NCI-H1417 treated with DMSO at 0.1 percent for 48 hours (cell line): Measurements from ENCODE around the gene FURIN.
"Not testable (repeated sequence)": the region's sequence is repeated elsewhere in the genome, so short reads cannot be mapped to it uniquely, and the experiment has no call there.

ENCODE experiments used
- DNase-seq: peaks from one replicate; lab custom pipeline; 2025; lab: John Stamatoyannopoulos, UW

Gene FURIN

DNA sequence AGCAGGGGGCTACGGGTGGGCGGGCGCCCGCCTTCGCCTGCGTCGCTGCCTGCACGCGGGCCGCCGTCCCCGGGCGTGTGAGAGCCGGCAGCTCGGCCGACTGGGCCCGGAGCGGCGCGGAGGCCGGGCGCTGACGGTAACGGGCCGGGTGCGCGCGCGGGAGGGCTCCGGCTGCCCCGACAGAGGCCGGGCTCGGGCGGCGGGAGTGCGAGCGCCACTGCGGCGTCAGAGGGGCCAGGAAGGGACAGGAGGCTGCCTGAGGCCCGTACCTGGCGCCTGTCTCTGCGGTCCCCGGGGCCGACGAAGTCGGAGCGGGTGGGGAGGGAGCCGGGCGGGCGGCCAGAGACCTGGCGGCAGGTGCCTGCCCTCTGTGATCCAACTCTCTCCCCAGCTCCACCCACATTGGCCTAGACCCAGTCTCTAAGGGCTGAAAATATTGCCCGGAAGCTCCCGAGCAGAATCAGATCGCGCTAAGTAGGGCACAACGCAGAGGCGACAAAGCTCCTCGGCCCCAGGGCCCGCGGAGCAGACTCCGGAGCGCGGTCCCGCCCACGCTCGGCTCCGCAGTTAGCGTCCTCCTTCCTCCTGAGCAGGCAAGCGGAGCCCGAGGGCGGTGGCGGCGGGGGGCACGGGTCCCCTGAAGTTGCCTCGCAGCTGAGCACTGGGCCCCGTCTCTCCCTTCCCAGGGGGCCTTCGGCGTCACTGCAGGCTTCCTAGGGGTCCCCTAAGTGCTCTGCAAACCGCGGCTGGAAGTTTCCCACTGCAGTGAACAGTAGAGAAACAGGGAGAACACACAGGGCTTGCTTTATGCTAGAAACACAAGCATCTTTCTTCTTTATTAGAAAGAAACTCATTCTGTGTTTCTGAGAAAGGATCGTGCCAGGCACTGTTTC, 34.7 kb downstream of the FURIN start, which contains the start of gene MAN2A2:
TSS of gene MAN2A2 (plus strand) at position 463 of the 893 bp plus-strand sequence. CDS start 906 bp downstream, outside the sequence.
- DNase-seq: peak; percentile 19

DNA sequence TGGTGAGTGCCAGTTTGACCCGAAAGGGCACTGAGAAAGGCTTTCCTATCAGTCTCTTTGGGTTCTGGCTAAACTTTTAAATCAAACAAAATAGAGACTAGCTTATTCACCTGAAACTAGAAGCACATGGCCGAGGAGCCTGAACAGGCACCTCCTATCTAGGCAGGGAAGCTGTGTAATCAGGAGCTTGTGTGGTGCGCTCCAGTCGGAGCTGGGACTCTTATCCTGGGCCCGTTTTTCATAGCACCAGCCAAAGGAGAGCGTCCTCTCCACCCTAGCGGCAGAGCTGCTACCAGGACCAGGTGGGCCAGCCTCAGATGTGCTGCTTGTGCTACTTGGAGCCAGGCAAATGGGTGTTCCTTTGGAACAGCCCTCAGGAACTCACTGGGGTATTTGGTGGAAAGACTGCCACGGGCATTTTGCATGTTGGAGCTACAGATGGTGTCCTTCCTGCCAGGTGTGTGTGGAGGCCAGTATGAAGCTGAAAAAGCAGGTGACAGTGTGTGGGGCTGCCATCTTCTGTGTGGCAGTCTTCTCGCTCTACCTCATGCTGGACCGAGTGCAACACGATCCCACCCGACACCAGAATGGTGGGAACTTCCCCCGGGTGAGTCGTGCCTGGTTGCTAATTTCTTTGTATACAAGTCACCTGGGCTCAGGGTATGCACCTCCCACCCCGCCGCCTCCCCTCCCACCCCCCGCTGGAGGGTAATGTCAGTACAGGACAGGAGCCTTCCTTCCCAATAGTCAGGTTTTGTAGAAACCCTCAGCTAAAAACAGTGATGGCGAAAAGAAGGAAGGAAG, 35.5 kb downstream of the FURIN start:
- DNase-seq: no peak

DNA sequence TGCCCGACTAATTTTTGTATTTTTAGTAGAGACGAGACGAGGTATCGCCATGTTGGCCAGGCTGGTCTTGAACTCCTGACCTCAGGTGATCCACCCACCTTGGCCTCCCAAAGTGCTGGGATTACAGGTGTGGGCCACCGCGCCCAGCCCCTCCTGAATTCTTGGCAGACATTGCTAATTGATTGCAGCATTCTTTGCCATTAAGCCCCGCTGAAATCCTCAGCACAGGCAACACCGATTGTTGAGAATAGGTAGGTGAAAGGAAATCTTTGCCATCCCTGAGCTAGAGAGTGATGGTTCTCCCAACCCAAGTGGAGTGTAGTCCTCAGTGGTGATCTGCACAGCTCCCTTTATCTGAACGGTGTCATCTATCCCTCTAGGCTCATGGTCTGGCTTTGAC, 36.4 kb downstream of the FURIN start:
- no peak for DNase-seq

DNA sequence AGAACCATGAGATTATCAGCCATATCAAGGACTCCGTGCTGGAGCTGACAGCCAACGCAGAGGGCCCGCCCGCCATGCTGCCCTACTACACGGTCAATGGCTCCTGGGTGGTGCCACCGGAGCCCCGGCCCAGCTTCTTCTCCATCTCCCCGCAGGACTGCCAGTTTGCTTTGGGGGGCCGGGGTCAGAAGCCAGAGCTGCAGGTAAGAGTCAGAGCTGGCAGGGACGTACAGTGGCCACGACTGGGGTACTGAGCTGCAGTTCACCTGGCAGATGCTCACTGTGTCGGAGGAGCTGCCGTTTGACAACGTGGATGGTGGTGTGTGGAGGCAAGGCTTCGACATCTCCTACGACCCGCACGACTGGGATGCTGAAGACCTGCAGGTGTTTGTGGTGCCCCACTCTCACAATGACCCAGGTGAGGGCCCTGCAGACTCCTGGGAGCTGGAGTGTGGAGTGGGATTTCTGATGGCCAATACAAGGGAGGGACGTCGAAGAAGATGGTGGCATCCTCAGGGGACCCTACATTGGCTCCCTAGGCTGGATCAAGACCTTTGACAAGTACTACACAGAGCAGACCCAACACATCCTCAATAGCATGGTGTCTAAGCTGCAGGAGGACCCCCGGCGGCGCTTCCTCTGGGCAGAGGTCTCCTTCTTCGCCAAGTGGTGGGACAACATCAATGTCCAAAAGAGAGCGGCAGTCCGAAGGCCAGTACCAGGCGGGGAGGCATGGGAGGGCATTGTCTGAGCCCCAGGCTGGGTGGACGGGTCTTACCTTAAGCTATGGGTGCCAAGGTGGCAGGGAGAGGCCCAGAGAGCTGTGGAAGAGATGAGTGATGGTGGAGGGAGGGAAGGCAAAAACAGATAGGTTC, 37.2 kb downstream of the FURIN start:
- DNase-seq: no peak

DNA sequence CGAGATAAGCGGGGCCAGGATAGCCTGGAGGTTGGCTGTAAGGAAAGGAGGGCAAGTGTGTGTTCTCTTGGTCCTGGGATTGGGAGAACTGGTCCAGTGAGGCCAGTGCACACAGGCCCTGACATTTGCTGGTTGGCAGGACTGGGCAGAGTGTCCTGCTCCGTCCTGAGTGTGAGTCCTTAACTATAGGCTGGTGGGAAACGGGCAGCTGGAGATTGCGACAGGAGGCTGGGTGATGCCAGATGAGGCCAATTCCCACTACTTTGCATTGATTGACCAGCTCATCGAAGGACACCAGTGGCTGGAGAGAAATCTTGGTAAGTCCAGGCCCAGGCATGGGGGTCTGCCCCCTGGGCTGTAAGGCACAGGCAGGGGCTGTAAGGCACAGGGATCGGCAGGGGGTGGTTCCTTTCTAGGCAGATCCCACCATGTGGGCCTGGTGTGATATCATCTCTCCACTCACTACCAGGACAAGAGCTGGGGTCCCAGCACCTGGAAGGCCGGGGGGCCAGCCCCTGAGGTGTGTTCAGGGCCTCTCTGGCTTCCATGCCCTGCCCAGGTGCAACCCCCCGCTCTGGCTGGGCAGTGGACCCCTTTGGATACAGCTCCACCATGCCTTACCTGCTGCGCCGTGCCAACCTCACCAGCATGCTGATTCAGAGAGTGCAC, 37.9 kb downstream of the FURIN start:
- DNase-seq: no peak

DNA sequence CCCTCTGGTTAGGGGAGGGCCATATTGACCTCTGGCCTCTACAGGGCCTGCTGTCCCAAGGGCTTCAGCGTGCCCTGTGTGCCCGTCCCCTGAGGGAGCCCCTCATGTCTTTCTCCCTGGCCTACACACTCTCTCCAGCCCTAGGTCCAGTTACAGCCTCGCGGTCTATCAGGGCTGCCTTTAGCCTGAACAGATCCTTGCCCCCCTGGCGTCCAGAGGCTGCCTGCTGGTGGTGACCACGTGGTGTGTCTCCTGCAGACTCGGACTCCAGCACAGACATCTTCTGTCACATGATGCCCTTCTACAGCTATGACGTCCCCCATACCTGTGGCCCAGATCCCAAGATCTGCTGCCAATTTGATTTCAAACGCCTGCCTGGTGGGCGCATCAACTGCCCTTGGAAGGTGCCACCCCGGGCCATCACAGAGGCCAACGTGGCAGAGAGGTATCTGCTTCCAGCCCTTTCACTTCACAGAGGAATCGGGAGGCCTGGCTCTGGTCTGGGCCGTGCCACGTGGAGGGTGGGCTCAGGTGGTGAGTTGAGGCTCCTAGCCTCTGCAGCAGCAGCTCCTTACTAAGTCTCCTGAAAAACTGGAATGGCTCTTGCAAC, 38.8 kb downstream of the FURIN start:
- DNase-seq: no peak

DNA sequence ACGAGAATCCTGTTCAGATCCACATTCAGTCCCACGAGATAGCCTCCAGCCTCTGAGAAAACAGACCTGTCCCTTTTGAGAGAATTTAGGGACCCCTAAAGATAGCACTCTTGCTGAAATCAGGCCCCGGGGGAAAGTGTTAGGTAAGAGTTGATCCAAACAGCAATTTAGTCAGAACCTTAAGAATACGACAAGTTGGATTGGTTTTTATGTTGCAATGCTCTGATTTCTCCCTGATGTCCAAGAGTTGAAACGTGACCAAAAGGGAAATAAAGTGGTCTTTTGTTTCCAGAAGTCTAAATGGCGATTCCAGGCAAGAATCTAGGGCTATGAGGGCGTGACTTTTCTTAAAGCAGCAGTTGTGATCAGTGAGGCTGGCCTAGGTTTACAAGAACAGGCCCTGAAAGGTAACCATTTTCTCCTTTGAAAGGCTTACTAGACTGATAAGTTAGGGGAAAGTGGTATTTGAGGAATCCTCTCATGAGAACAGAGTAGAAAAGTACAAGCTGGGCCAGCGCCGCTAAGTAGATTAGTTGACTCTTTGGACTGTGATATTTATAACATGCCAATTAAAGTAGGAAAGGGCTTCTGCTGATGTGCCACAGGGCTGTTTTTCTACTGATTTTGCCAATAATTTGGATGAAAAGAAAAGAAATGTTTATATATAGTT, 39.6 kb downstream of the FURIN start:
- DNase-seq: no peak

DNA sequence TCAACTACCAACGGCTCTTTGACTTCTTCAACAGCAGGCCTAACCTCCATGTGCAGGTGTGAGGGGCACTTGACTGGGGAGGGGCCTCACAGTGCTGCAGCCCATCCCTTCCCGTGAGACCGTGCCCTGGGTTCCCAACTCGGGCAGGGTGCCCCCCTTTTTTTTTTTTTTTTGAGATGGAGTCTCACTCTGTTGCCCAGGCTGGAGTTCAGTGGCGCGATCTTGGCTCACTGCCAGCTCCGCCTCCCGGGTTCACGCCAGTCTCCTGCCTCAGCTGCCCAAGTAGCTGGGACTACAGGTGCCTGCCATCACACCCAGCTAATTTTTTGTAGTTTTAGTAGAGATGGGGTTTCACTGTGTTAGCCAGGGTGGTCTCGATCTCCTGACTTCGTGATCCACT, 41.1 kb downstream of the FURIN start:
- not testable (repeated sequence) for DNase-seq

DNA sequence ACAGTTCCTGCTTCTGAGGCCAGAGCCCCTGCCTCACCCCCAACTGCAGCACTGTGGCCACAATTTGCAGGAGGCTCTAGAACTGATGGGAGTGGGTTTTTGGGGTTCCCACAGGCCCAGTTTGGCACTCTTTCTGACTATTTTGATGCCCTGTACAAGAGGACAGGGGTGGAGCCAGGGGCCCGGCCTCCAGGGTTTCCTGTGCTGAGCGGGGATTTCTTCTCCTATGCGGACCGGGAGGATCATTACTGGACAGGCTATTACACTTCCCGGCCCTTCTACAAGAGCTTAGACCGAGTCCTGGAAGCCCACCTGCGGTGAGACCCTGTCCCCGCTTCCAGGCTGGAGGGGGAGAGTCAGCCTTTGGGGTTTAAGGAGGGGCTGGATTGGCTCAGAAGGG, 41.6 kb downstream of the FURIN start:
- no peak for DNase-seq

DNA sequence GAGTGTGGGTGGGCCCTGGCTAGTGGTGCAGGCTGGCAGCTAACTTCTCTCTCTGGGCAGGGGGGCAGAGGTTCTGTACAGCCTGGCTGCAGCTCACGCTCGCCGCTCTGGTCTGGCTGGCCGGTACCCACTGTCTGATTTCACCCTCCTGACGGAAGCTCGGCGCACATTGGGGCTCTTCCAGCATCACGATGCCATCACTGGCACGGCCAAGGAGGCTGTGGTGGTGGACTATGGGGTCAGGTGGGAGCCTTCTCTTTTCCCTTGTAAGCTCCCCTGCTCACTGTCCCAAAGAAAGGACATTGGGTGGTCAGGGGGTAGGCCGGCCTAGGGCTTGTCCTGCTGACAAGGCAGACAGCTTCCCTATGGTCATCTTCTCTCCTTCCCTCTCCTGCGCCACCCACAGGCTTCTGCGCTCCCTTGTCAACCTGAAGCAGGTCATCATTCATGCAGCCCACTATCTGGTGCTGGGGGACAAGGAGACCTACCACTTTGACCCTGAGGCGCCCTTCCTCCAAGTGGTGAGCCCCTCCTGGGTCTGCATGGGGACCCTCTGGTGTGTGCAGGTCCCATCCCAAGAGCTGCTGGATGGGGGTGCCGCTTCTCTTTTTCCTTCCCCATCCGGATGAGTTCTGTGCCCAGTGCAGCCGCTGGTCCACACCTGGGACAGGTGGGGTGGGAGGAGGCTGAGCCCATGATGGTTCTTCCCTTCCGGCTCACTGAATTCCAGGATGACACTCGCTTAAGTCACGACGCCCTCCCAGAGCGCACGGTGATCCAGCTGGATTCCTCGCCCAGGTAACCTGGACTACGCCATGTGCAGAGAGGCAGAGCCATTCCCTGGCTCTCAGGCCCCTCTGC, 42.3 kb downstream of the FURIN start:
- no peak for DNase-seq

DNA sequence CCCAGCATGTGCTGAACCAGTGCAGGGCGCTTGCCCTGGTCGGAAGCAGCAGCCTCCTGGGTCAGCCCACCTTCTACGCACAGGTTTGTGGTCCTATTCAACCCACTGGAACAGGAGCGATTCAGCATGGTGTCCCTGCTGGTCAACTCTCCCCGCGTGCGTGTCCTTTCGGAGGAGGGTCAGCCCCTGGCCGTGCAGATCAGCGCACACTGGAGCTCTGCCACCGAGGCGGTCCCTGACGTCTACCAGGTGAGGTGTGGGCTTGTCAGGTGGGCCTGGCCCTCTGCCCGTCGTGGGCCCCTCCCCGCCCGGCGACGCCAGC, 42.9 kb downstream of the FURIN start:
- DNase-seq: no peak

DNA sequence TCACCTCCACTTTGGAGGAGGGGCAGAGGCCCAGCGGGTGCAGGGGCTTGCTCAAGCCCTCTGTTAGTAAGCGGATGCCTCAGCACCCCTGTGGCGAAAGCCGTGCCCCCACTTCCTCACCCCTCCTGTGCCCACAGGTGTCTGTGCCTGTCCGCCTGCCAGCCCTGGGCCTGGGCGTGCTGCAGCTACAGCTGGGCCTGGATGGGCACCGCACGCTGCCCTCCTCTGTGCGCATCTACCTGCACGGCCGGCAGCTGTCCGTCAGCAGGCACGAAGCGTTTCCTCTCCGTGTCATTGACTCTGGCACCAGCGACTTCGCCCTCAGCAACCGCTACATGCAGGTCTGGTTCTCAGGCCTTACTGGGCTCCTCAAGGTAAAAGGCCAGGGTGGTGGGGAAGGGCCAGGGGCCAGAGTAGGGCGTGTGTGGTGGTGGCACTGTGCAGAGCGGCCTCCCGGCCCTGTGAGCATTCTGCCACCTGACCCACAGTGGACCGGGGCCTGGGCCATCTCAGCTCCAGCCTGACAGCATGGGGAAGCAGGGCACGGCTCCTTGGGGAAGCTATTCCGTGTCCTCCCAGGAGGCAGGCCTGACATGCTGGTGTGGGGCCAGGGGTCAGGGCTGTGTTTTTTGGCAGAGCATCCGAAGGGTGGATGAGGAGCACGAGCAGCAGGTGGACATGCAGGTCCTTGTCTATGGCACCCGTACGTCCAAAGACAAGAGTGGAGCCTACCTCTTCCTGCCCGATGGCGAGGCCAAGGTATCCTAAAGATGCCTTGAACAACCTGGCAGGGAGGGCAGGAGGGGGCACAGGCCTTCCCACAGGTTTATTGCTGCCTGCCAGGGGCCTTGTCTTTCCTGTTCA, 43.8 kb downstream of the FURIN start:
- no peak for DNase-seq

DNA sequence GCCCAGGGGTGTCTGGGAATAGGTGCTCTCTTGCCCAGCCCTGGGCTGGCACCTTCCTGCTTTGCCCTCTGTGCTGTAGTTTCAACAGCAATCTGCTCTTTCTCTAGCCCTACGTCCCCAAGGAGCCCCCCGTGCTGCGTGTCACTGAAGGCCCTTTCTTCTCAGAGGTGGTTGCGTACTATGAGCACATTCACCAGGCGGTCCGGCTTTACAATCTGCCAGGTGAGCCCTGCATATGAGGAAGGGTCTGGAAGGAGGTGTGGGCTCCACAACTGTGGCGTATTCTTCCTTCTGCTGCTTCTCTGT, 44.3 kb downstream of the FURIN start:
- DNase-seq: no peak

DNA sequence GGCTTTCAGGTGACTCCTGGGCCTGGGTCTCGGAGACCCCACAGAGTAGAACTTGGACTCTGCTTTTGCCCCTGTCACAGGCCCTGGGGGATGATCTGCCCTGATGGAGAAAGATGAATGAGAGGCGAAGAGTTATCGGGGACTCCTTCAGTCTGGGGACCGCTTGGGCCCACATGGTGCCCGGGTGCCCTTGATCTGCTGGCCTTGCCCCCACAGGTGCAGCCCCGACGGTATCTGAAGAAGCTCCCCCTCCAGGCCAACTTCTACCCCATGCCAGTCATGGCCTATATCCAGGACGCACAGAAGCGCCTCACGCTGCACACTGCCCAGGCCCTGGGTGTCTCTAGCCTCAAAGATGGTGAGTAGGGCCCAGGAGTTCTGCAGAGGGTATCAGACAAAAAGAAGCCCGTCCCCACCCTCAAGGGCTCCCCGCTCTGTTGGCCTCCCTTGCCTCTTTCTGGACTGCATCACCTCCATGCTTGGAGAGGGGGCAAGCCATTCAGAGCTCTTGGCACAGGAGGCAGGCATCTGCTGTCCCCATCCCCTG, 45.1 kb downstream of the FURIN start:
- DNase-seq: no peak

DNA sequence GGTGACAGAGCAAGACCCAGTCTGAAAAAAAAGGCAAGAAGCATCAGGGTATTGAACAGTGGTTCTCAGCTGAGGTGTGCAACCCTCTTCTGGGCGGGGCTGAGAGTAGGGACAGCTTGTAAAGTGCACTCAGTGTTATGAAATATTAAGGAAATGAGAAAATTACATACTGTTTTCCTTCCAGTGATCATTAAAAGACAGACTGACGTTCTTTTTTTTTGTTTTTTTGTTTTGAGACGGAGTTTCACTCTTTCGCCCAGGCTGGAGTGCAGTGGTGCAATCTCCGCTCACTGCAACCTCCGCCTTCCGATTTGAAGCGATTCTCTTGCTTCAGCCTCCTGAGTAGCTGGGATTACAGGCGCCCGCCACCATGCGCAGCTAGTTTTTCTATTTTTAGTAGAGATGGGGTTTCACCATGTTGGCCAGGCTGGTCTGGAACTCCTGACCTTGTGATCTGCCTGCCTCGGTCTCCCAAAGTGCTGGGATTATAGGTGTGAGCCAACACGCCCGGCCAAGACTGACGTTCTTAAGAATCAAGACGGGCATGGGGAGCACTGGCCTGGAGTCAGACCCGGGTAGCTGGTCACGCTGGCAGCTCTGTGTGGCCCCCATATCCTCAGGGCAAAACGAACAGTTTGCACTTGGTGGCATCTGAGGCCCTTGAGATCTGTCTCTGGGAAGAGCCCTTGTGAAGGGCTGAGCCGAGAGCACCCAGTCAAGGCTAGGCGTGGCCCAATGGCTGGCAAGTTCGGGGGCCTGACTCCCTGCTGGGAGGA, 46.1 kb downstream of the FURIN start:
- no peak for DNase-seq

DNA sequence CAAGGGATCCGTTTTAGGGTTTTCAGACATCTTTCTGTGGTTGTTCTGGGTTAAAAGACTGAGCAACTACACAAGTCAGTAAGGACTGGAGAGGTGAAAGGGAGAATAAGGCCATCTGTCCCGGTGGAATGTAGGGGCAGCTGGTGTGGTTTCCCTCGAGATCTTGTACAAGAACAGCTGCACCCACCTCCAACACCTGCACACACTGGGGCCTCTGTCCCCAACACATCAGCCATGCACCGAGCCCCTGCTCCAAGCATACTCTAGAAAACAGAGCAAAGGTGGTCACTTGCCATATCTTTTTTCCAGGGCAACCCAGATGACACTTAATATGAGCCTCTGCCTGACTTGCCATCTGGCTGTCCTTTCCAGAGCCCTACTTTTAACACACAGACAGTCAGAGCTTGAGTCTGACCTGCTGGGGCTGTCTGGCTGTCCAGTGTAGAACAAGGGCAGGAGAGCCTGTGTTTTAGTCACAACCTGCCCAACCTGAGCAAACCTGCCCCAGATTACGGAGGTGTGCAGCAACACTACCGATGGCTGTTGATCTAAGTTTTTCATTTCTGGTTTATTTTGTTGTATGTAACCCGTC, 46.9 kb downstream of the FURIN start:
- no peak for DNase-seq

DNA sequence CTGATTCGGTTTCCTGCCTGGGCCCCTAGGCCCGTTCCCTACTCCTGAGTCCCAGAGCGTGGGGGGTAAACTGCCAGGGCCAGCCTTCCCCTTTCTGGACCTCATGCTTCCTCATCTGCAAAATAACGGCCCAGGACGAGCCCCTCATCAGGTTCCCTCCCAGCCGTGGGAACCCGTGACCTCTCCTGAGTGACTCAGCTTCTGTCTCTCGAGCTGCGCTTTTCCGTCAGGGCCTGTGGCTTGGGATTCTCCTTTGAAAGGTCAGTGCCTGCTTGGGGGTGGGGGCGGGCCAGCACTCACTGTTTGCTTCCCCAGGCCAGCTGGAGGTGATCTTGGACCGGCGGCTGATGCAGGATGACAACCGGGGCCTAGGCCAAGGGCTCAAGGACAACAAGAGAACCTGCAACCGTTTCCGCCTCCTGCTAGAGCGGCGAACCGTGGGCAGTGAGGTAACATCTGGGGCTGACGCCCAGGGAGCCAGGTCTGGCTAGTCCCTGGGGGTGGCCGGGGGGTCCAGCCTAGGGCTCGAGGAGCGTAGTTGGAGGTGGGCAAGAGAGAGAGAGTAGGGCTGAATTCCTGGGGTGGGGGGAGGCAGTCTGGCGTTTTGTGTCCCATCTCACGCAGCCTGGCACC, 47.5 kb downstream of the FURIN start:
- DNase-seq: no peak
